GM18519 (cell line): ENCODE data around the gene FRMD3.

ENCODE experiments used
- ATAC-seq: cut with Tn5 transposase; IDR thresholded peaks from one replicate; pipeline ENCODE4 v1.9.1; 2021; ENCODE audit warnings: mild to moderate bottlenecking, moderate library complexity; ENCODE audit not compliant: unreplicated experiment, low FRiP score

FRMD3 gene

DNA sequence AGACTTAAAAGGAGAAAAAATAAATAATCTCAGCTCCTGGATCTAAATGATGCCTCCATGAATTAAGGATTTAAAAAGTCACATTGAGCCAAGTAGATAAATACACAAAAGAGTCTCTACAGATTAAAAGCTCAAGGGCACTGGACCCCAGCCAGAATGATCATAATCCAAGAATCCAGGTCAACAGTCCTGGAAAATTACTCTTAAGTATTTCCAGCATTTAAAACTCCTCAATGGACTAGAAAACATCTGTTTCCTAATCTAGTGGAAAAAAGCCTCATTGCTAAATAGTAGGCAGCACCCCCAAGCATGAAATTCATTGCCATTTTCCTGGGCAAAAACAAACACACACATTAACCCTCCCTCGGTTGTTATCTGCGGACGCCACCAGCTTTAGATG lies 96.8 kb downstream of the FRMD3 start:
- ATAC-seq, result no peak

- no peak for ATAC-seq
These were observed 97.6 kb downstream of the FRMD3 start for GRCh38 chr9:83440641-83441040.

- ATAC-seq, result no peak
These were observed 102.9 kb downstream of the FRMD3 start for GRCh38 chr9:83435301-83435700.

DNA sequence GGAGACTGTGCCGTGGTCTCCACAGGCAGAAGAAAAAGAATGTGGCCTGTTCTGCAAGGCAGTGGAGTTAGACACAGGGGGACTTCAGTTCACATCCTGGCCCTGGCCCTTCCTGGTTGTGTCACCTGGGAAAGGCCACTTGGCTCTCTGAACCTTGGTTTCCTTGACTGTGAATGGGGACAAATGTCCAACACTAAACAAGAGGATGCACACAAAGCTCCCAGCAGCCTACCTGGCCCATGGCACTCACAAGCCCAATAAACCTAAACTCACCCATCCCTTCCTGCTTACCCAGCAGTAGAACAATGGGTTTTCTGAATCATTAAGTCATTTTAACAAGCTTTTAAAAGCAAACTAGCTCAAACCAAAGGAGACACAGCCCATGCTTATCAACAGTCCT lies 103.9 kb downstream of the FRMD3 start:
- no peak for ATAC-seq

GRCh38 chr9:83433846-83434245 lies 104.4 kb downstream of the FRMD3 start:
- ATAC-seq, result no peak

DNA sequence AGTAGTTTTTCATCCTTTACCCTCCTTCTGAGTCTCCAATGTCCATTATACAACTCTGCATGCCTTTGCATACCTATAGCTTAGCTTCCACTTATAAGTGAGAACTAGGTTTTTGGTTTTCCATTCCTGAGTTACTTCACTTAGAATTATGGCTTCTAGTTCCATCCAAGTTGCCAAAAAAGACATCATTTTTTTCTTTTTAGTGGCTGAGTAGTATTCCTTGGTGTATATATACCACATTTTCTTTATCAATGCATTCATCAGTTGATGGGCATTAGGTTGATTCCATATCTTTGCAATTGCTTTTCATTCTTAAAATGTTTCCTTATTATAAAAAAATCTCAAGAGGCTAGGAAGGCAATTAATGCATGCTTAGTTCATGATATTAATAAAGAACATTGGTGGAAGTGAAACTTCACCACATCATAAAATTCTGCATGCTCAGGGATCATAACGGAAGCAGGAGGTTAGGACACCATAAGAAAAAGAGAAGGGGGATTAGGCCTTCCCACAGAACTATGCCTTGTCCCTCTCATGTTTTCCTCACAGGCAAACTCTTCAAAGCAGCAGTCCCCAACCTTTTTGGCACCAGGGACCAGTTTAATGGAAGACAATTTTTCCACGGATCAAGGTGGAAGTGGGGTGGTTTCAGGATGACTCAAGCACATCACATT lies 105.2 kb downstream of the FRMD3 start:
- ATAC-seq, result no peak

- no peak for ATAC-seq
These were observed 106.0 kb downstream of the FRMD3 start for GRCh38 chr9:83432104-83432627.

DNA sequence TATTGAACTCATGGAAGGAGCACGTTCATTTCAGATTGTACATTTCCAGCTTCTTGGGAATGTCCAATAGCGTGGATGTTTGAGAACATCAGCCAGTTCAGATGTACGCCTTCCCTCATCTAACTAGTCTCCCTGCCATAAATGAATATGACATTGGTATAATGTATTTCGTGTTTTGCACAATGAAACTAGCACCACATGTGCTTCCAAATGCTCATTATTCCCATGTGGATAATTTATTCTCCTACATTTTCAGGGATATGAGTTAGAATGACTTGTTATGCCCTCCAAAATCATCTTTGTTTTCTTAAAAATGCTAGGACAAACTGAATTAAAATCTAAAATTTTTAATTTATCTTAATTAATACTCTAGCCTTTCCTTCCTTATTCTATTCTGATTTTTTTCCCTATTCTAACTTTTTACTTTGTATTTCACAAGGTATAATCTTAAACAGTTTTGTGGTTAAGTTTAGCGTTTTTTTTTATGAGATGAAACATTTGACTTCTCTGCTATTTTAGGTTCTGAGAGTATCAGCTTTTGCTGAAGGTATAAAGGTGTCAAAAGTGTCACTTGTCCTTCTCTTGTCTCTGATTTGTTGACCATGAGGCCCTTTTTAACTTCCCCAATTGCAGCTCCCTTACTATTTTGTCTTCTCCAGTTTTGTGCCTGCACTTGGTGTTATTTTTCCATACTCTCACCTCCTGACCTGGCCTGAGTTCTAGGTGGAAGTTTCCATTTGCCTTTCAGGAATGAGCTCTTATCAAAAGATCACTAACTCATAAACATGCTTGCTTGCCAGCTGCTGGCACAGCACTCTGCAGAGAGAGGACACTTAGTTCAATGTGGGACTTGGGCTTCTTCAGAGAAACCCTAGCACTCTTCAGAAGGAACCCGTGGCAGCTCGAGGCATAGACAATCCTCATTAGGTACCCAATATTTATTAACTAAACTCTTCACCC lies 106.8 kb downstream of the FRMD3 start:
- ATAC-seq, result no peak

DNA sequence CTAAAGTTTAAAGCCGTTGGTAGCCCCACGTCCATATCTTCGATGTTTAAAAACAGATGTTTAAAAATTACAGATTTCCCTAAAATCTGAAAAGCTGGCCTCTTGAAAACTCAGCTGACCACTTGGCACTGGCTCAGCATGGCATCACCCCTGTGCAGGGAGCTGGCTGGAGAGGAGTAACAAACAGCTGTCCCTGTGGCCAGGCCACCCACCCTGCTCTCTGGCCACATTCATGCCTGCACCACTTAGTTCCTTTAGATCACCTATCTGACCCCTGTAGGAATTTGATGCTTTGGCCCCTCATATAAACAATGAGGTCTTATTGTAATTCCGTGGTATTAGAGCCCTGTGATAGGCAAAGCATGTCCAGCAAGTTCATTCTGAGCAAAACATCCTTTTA lies 107.5 kb downstream of the FRMD3 start:
- ATAC-seq, result no peak

GRCh38 chr9:83429229-83429628 lies 109.0 kb downstream of the FRMD3 start:
- no peak for ATAC-seq

DNA sequence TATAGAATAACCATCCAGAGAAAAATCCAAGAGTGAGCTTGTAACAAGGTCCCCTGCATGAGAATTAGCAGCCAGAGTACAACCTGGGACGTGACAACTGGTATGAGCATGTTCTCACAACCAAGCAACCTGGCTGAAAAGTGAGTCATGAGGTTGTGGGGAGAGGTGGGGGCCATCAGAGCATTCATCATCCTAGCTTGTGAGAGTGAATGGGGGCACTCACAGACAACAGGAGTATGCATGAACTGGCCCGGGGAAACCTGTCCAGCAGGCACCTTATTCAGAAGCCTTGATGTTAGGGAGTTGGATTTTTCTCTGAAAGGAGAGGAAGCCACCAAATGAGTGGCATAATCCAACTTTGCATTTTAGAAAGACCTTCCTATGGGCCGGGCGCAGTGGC lies 113.0 kb downstream of the FRMD3 start:
- ATAC-seq, result no peak

GRCh38 chr9:83424831-83425230 lies 113.4 kb downstream of the FRMD3 start:
- ATAC-seq, result no peak

GRCh38 chr9:83423815-83424707 lies 114.1 kb downstream of the FRMD3 start:
- ATAC-seq, result no peak

GRCh38 chr9:83422527-83422926 lies 115.7 kb downstream of the FRMD3 start:
- no peak for ATAC-seq

DNA sequence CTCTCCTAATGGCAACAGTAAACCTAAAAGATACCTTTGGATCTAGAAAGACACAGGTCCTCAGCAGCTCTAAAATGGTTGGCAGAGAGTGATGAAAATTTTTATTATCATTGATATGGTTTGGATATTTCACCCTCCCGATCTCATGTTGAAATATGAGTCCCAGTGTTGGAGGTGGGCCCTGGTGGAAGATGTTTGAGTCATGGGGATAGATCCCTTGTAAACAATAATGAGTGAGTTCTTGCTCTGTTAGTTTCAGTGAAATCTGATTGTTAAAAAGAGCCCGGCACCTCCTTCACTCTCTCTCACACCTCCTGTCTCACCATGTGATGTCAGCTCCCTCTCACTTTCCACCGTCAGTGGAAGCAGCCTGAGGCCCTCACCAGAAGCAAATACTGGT lies 117.7 kb downstream of the FRMD3 start:
- no peak for ATAC-seq

GRCh38 chr9:83419961-83420360 lies 118.2 kb downstream of the FRMD3 start:
- no peak for ATAC-seq

DNA sequence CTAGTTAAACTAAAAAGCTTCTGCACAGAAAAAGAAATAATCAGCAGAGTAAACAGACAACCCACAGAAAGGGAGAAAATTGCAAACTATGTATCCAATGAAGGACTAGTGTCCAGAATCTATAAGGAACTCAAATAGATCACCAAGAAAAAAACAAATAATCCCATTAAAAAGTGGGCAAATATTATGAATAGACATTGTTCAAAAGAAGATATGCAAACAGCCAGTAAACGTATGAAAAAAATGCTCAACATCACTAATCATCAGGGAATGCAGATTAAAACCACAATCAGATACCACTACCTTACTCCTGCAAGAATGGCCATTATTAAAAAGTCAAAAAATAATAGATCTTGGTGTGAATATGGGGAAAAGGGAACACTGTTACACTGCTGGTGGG lies 119.9 kb downstream of the FRMD3 start:
- ATAC-seq, result no peak

- ATAC-seq, result no peak
These were observed 124.8 kb downstream of the FRMD3 start for GRCh38 chr9:83413367-83413766.

- no peak for ATAC-seq
These were observed 127.5 kb downstream of the FRMD3 start for GRCh38 chr9:83410701-83411100.

- no peak for ATAC-seq
These were observed 131.3 kb downstream of the FRMD3 start for GRCh38 chr9:83406921-83407320.

- no peak for ATAC-seq
These were observed 132.4 kb downstream of the FRMD3 start for GRCh38 chr9:83405759-83406158.
